HG02870 (cell line): Measurements from ENCODE around the gene NUBPL.
"Not testable (repeated sequence)": the region's sequence is repeated elsewhere in the genome, so short reads cannot be mapped to it uniquely, and the experiment has no call there.

Experiments
- ATAC-seq: cut with Tn5 transposase; IDR thresholded peaks from one replicate; pipeline ENCODE4 v1.9.1; 2021; ENCODE audit warnings: mild to moderate bottlenecking, moderate library complexity; ENCODE audit not compliant: unreplicated experiment

The NUBPL gene

DNA sequence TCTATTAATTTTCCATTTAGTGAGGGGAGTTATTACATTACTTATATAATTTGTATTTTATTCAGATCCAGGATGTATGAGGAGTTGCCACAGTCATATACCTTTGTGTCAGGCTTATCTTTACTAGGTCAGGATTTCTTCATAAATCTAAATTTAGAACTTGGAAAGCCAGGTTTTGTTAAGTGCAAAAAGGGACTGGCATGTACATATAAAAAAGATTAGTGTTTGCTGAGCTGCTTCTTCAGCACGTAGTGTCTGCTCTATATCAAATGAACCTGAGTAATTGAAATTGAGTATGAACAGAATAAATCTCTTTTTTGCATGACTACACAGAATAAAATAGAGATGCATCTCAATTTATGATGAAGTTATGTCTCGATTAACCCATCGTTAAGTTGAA, 157.4 kb downstream of the NUBPL start:
- ATAC-seq: no peak

DNA sequence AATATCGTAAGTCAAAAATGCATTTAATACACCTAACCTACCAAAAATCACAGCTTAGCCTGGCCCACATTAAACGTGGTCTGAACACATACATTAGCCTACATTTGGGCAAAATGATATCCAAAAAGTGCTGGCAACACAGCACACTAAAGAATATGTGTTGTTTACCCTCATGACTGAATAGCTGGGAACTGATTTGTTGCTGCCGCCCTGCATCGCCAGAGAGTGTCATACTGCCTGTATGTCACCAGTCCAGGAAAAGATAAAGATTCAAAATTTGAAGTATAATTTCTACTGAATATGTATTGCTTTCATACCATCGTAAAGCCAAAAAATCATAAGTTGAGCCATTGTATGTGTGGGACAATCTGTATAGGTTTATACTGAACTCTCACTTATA, 157.8 kb downstream of the NUBPL start:
- ATAC-seq: no peak

DNA sequence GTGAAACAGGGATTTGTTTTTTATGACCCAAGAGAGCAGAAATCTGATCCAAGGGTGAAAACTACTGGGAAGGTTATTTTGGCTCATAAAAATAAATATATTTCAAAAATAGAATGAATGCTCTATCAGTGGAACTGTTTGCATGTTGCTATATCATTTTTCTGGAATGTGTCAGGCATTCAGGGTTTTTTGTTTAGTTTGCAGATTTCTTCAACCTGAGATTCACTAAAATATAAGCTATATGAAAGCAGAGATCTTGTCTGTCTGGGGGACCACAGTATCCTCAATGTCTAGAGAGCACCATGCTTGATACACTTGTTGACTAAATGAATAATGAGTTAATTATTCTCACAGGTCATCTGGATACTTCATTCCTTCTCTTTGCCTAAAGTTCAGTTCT, 165.1 kb downstream of the NUBPL start:
- ATAC-seq: no peak

DNA sequence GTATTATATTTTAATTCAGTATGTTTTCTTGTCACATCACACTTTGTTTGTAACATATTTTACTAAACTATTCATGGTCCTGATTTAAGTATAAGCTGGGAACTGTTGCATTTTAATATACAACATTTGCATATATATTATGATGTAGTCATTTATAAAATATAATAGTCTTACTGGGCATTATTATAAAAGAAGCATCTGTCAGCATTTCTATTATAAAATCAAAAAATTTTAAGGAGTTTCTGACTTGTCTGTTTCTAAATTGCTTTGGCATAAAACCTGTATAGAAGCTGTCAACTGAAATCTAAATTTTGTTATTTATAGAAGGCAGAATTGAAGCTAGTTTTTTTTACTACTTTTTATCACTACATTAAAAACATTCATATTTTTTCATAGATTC, 166.6 kb downstream of the NUBPL start:
- no peak for ATAC-seq

DNA sequence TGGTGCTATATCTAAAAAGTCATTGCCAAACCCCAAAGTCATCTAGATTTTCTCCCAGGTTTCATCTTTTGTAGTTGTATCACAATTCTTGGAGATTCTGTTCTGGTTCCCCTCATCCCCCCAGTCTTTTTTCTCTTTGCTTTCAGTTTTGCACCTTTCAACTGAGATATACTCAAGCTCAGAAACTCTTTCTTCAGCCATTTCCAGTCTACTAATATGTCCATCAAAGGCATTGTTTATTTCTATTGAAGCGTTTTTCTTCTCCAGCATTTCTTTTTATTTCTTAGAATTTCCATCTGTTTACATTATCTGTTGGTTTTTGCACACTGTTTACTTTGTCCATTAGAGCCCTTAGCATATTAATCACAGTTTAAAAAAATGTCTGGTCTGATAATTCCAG, 179.5 kb downstream of the NUBPL start:
- no peak for ATAC-seq

DNA sequence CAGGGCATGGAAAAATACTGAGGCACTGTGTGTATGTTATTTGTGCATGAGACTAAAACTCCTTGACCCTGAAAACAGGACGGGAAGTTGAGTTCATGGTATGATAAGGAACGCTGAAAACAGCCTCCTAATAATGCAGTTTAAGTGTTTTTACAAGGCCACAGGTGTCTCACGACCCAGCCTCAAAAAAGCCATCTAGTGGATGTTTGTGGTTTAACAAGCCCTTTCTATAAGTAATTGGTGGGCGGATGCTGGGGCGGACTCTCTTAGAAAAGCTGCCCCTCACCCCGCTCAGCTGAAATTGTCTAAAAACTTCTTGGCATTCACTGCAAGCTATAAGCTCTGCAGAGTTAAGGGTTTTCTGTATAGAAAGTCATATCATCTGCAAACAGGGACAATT, 184.5 kb downstream of the NUBPL start:
- no peak for ATAC-seq

DNA sequence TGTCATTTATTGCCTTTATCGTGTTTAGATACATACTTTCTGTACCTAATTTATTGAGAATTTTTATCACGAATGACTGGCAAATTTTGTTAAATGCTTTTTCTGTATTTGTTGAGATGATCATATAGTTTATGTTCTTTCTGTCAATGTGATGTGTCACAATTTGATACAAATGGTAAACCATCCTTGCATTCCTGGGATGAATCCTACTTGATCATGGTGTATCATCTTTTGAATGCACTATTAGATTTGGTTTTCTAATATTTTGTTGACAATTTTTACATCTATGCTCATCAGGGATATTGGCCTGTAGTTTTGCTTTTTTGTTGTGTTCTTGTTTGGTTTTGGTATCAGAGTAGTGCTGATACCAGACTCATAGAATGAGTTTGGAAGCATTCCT, 185.1 kb downstream of the NUBPL start:
- no peak for ATAC-seq

DNA sequence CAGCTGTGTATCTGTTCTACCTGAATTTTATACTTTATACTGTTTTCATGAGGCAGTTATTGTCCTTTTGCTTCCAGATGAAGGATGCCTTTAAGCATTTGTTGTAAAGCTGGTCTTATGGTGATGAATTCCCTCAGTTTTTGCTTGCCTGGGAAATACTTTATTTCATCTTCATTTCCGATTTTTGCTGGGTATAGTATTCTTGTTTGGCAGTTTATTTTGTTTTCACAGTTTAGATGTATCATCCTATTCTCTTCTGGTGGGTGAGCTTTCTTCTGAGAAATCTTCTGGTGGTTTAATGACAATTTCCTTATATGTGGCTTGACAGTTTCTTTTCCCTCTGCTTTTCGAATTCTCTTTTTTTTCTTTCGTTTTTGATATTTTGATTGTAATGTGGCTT, 188.1 kb downstream of the NUBPL start:
- no peak for ATAC-seq

DNA sequence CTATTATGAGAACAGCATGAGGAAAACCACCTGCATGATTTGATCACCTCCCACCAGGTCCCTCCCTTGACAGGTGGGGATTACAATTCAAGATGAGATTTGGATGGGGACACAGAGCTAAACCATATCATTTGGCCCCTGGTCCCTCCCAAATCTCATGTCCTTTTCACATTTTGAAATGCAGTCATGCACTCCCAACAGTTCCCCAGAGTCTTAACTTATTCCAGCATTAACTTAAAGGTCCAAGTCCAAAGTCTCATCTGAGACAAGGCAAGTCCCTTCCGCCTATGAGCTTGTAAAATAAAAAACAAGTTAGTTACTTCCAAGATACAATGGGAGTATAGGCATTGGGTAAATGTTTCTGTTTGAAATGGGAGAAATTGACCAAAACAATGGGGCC, 189.8 kb downstream of the NUBPL start:
- not testable (repeated sequence) for ATAC-seq

DNA sequence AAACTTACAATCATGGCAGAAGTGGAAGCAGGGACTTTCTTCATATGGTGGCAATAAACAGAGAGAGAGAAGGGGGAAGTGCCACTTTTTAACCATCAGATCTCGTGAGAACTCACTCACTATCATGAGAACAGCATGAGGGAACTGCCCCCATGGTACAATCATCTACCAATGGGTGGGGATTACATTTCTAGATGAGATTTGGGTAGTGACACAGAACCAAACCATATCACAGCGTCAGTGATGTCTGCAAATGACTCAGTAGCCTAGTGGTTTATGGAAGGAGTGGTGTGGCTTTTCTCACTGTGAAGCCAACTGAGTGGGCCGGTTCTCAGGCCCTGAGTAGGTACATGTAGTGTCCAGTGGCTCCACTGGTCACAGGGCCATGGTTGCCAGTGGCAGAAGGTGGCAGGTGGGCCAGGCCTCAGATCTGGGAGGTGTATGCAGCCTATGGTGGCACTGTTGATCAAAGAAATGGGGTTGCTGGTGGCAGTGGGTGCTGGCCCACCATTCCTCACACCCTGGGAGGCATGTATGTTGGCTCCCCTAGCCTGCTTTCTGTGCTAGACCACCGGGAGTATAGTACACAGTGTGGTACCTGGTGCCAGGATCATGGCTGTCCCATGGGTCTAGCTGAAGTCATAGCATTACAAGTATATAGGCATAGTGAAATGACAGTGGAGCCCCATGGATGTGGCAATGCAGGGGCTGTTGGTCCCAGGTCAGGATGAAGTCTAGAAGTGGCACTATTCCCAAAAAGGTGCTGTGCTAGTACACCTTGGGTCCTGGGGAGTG, 191.9 kb downstream of the NUBPL start:
- no peak for ATAC-seq

DNA sequence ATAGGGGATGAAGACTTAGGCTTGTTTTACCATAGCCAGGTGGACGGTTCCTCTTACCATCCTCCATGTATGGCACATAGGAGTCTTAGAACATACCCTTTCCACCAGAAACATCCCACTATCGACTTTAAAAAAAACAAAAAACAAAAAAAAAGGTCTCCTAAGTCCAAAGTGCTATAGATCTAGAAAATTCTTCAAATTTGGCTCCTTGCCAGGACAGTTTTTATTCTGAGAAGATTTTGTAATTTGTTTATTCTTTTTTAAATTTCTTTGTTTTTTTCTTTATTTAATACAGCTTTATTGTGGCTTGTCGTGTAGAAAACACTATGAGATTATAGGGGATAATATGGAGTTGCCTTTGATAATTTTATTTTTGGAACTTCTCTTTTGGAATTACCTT, 197.7 kb downstream of the NUBPL start:
- no peak for ATAC-seq

DNA sequence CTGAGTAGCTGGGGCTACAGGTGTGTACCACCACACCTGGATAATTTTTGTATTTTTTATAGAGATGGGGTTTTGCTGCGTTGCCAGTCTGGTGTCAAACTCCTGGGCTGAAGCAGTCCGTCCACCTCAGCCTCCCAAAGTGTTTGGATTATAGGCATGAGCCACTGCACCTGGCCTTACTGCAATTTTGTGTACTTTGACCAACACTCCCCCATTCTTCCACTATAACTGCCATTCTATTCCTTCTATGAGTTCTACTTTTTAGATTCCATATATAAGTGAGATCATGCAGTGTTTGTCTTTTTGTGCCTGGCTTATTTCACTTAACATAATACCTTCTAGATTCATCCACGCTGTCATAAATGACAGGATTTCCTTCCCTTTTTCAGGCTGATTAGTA, 199.1 kb downstream of the NUBPL start:
- no peak for ATAC-seq

DNA sequence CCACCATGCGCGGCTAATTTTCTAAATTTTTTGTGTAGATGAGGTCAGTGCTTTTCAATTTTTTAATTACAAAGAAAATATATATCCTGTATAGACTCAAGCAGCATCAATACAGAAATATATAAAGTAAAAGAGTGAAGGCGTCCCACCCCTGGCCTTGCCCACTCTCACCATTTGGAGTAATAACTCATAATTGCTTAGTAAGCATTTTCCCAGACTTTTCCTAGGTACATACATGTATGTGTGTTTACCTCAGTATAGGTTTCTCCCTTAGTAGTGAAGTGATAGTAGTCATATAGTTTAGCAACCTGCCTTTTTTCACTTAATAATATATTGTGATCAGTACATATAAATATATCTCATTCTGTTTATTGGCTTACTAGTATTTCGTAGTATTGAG, 200.1 kb downstream of the NUBPL start:
- ATAC-seq: no peak

DNA sequence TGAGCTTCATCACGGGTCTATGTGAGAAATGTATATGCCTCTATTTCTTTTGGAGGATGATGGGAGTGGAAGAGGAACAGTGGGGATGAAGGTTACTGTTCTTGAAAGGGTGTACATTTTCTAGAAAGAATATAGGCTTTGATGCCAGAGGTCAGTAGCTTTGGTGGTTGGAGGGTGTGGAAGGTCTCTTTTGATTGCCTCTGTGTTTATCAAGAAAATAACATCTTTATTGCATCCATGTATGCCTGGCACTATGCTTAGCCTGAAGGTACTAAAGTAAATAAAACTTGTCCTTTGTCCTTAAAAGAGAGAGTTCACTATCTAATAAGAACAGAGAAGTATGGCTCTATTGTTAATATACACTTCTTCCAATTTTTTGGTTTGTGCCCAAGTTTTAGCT, 201.8 kb downstream of the NUBPL start:
- no peak for ATAC-seq

DNA sequence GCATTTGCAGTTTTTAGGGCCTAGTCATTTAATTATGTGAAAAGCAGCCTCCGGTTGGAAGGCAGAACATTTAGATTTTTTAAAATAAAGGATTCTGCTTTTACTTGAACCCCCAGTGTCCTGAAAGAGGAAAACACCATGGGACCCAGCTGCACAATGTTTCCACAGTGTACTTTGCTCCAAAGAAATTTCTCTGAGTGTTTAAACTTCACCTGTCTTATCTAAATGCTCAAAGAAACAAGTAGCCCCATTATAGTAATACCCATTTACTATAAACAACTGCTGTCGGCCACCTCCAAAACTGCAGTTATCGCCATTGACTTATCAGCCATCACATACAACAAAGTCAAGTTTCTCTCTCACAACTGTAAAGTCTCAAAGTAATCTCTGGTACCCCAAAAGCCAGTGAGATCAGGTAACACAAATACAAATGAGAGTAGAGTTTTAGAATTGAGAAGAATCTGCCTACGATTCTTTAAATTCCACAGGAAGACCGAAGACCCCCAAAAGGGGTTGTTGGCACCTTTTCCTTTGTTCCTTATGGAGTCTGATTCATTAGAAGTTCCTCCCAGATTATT, 205.2 kb downstream of the NUBPL start:
- no peak for ATAC-seq

DNA sequence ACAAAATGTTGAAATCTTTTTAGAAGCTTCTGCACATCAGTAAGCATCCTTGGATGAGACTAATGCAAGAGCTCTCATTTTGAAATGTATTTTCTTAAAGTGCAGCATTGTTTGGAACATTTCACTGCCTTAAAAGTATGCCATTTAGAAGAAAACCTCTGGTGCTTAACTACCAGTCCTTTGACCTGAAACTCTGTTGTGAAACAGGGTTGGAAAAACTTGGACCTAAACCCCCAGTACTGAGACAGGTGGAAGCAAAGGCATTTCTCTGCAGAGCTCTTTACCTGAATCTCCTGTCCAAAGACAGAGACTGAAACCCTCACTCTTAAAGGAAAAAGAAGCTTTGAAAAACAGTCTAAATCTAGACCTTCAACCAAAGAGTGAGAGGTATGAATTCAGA, 207.2 kb downstream of the NUBPL start:
- ATAC-seq: no peak

DNA sequence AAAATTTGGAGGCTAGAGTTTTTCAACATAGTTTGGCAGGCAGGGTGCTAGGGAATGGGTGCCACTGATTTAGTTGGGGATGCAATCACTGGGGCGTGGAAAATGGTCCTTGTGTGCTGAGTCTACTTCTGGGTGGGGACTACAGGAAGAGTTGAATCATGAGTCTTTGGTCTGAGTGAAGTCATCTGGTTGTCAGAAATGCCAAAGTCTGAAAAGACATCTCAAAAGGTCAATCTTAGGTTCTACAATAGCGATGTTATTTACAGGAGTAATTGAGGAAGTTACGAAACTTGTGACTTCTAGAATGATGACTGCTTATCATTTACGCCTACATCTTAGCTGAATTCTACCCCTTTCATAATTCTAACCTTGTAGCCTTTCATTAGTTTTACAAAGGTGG, 209.1 kb downstream of the NUBPL start:
- ATAC-seq: no peak

DNA sequence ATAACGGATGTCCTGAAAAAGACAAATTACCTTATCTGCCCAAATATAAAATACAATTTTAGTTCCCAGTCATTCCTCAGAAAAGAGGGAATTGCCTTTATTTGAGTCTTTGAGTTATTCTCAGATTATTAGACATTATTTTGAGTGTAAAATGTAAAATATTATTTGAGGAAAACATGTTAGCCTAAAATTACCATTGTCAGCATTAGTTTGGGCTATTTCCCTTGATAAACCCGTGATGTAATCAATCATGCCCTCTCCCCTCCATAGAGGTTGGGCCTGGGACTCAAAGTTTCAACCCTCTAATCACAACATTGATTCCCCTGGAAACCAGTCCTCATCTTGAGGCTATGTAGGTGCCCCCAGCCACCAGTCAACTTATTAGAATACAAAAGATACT, 213.4 kb downstream of the NUBPL start:
- no peak for ATAC-seq

DNA sequence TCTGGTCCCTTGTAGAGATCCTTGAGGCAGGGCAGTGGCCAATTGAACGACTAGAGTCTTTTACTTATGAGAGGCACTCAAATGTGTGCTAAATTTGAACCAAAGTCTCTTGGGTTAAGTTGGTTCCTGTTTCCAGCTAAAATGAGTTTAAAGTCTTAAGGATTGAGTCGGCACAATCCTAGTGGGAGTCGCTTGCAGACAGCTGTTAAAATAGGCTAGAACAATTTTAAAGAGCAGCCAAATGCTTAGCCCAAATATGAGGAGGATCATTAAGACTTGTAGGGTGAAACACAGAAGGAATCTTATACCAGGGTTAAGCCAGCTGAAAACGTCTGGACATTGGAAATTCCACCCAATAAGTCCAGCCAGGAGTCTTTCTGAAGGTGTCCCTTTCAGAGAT, 216.1 kb downstream of the NUBPL start:
- no peak for ATAC-seq

DNA sequence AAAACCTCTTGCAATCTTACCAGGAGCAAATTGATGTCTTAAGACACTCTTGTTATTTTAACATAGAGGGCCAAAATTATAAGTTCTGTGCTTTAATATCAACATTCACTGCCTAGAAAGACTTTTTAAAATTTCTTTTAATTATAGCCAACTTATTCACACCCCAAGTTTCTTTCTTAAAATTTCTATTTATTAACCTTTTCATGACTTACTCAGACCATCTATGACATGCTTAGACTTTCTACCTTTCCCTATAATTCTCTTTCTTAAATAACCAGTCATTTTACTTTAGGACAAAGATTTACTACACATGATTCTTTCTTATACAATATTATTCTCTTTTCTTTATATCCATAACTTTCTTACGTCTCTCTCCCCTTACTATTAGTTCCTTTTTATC, 220.4 kb downstream of the NUBPL start:
- no peak for ATAC-seq

DNA sequence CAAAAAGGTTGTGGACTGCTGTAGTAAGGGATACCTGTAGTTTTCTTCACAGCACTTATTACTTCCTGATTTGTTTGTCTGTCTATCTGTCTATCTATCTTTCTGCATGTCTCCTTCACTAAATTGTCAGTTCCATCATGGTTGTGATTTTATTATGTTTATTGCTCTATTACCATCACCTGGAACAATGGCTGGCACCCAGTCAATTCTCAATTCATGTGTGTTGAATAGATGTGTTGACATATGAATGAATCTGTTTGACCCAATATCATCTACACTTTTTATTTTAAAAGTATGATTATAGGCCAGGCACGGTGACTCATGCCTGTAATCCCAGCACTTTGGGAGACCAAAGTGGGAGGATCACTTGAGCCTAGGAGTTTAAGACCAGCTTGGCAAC, 224.4 kb downstream of the NUBPL start:
- no peak for ATAC-seq

DNA sequence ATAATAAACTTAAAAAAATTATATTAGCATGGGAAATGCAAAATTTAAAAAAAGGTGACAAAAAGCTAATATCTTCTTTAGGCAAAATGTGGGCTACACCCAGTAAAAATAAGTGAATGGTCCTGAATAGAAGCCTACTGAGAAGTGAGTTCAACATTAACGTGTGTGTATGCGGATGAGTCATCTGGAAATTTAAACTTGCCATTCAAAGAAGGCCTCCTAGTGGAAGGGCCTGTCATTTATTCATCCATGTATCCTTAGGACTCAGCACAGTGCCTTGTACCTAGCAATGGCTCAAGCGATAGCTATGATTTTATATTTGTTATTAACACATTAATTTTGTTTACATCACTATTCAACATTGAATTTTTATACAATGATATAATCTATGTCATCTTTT, 226.2 kb downstream of the NUBPL start:
- ATAC-seq: no peak

DNA sequence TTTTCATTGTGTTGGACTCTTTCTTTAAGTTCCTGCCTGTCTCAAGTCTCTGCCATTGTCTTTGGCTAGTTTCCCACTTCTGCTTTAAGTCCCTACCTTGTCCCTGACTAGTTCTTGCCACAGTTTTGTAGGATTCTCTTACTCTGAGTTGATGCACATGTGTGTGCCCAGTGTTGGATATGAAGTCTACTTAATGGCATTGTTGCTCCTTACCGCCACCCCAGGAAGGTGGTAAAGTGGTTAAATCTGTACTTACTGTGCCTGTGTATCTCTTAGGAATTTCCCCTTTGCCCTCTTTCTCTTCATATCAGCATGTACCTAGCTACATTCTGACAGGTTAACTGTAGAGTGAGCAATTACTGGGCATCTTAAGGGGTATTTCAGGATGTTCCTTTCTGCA, 227.1 kb downstream of the NUBPL start:
- no peak for ATAC-seq
